GM18951 (cell line): Measurements from ENCODE around the gene SEPTIN1.
A peak's percentile ranks its signal among the peaks of the same experiment; 100 is the strongest.

ENCODE experiments used
- POLR2A ChIP-seq: IDR thresholded peaks from 4 replicates; pipeline ENCODE4 v1.6.1; 2011; ENCODE audit warnings: mild to moderate bottlenecking; ENCODE audit not compliant: insufficient read length, insufficient read depth; ENCODE audit errors: extremely low read depth
- in situ Hi-C: fragments of 300-500 bp; cut with MboI; formaldehyde crosslinking; loops from one replicate; pipeline ENCODE4 v1.12.0; 2022; ENCODE audit warnings: low sequenced_read_pairs, mixed read lengths, inconsistent platforms; ENCODE audit not compliant: unreplicated experiment

The SEPTIN1 gene

GRCh38 chr16:30413112-30413806 is 30.9 kb upstream of the SEPTIN1 start:
- no peak for TF ChIP-seq POLR2A

DNA sequence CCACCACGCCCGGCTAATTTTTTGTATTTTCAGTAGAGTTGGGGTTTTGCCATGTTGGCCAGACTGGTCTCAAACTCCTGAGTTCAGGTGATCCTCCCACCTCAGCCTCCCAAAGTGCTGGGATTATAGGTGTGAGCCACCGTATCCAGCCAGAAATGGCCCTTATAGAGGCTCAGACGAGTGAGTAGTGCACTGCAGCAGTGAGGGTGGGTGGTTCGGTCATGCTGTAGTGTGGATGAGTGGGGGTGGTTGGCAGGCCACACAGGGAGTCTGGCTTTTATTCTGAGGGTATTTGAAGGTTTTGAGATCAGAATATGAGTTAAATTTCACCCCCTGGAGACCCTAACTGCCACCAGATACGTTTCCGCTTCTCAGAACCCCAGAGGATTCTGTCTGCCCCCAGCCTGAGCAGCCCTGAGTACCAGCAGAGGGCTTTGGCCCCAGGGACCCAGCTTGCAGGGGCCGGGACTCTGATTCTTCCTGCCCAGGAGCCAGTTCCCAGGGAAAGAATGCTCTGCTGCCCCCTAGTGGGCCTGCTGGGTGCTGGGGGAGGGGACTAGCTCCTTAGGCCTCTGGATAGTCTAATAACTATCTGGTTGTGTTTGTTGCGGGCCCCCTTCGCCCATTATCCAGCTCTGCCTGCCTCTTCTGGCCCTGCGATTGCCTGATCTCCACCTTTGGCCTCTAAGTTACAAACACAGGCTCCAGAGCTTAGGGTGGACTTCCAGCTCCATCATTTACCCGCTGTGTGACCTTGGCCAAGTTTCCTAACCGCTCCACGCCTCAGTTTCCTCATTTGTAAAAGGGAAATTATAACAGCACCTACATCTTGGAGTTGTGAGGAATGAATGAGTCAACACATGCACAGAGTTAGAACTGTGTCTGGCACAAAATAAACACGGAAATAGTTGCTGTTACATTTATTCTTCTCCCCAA is 27.0 kb upstream of the SEPTIN1 start:
- TF ChIP-seq POLR2A = no peak
- in situ Hi-C loops = loop anchor here (25.0 kb wide), 2 partner anchors 197 to 947 kb away; partner anchors contain the start of genes BOLA2, SLX1B and SULT1A4

More at GRCh38 chr16:30413112-30413806, 30.9 kb upstream of the SEPTIN1 start:
- in situ Hi-C loops = loop anchor here (25.0 kb wide), 2 partner anchors 201 to 951 kb away; partner anchors contain the start of genes BOLA2, SLX1B and SULT1A4

DNA sequence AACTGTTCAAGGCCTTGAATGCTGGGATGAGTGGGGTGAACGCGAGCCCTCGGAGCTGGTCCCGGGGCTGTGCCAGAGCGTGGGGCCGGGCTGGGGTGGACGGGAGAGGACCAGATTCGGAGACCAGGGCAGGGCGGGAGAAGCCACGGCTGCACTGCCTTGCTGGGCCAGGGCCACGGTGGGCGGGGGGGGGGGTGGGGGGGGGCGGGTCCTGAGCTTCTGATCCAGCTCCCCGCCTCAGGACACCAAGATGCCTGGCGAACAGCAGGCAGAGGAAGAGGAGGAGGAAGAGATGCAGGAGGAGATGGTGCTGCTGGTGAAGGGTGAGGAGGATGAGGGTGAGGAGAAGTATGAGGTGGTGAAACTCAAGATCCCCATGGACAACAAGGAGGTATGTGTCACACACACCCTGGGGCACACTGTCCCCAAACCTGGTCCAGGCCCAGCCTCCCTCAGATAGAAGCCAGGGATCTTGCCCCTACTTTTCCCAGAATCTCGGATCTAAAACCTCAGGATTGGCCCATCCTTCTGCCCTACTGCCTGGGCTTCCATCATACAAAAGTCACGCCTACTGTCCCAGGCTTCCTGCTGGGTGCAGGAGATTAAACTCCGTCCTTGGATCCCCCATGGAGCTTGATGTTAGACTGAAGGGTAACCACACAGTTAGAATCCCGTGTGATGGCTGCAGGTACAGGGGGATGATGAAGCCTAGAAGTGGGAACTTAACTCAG is 25.6 kb upstream of the SEPTIN1 start:
- no peak for TF ChIP-seq POLR2A
- in situ Hi-C loops = loop anchor here (25.0 kb wide), 2 partner anchors 196 to 946 kb away; partner anchors contain the start of genes BOLA2, SLX1B and SULT1A4

GRCh38 chr16:30407102-30407803 is 24.9 kb upstream of the SEPTIN1 start, which contains the start of gene ZNF771:
ZNF771 (plus strand) TSS chr16:30407606; CDS start chr16:30408054, 448 bp downstream.
- in situ Hi-C loops = loop anchor here (25.0 kb wide), 2 partner anchors 195 to 945 kb away; partner anchors contain the start of genes BOLA2, SLX1B and SULT1A4
- peak; percentile 84 for TF ChIP-seq POLR2A

DNA sequence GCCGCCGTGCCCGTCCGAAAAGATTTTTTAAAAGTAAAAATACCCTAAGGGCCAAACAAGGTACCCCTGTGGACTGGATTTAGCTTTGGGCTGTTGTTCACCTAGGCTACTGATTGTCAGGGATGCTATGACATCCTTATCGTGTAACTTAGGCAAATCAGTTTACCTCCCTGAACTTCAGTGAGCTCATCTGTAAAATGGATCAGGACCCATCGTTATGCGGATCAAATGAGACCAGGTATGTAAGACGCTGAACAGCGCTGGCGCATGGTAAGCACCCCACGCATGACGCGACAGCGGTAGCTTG is 24.4 kb upstream of the SEPTIN1 start:
- no peak for TF ChIP-seq POLR2A
- in situ Hi-C loops = loop anchor here (25.0 kb wide), 2 partner anchors 194 to 944 kb away; partner anchors contain the start of genes BOLA2, SLX1B and SULT1A4

- TF ChIP-seq POLR2A = no peak
Measured at GRCh38 chr16:30401768-30402425, 19.5 kb upstream of the SEPTIN1 start.

DNA sequence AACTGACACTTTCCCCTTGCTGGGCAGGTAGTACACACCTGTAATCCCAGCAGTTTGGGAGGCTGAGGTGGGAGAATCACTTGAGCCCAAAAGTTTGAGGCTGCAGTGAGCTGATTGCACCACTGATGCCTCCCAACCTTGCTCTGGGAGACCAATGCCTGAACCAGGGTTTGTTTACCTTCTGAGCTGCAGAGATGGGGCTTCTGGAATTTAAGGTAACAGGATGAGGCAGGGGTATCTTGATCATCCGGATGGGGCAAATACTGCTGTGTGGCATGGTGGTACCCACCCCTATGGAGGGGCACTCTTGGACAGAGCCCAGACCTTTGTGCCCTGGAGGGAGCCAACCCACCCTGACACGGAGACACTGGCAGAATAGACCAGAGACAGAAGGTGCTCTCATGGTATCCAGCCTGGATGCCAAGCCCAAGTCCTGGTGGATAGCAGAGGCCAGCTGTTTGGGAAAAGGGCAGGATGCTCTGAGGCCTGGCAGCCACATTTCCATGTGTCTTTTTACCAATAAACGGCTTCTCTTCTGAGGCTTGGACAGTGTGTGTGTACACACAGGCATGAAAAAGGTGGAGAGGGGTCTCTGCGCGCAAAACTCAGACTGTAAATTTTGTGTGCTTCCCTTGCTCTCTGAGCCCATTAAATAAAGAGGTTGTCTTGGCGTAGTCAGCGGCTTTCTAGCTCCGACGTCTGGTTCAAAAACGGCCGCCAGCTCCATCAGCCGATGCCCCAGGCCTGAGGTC is 17.2 kb upstream of the SEPTIN1 start:
- no peak for TF ChIP-seq POLR2A
- in situ Hi-C loops = loop anchor here (25.0 kb wide), 2 partner anchors 187 to 937 kb away; partner anchors contain the start of genes BOLA2, SLX1B and SULT1A4

More at GRCh38 chr16:30401768-30402425, 19.5 kb upstream of the SEPTIN1 start:
- in situ Hi-C loops = loop anchor here (25.0 kb wide), 2 partner anchors 190 to 940 kb away; partner anchors contain the start of genes BOLA2, SLX1B and SULT1A4

GRCh38 chr16:30398661-30399434 is 16.5 kb upstream of the SEPTIN1 start:
- no peak for TF ChIP-seq POLR2A
- in situ Hi-C loops = no loop called here

- TF ChIP-seq POLR2A = no peak
- in situ Hi-C loops = no loop called here
Measured at GRCh38 chr16:30397776-30398660, 15.7 kb upstream of the SEPTIN1 start.
